Left ventricle myocardium inferior (tissue), 1 donor: Measurements from ENCODE around the gene ZMIZ1. TPM values are rescaled to one million over a fixed set of nuclear protein-coding genes. Genes with fewer than 3 reads are reported as not detected.

Source experiments
- DNase-seq: peaks from one replicate; pipeline ENCODE4 v3.0.0-alpha.2; 2020
- H3K27ac ChIP-seq: fragments of 200-600 bp; replicated peaks from 2 replicates; pipeline ENCODE4 v1.8.0; 2021
- H3K27me3 ChIP-seq: fragments of 200-600 bp; 2 replicates; pipeline ENCODE4 v1.8.0; 2021; ENCODE audit warnings: low read depth
- H3K36me3 ChIP-seq: fragments of 200-600 bp; 2 replicates; pipeline ENCODE4 v1.8.0; 2021
- H3K4me1 ChIP-seq: fragments of 200-600 bp; 2 replicates; pipeline ENCODE4 v1.8.0; 2021
- H3K4me3 ChIP-seq: fragments of 200-600 bp; 2 replicates; pipeline ENCODE4 v1.8.0; 2021; ENCODE audit warnings: mild to moderate bottlenecking, moderate library complexity
- H3K9me3 ChIP-seq: fragments of 200-600 bp; replicated peaks from 2 replicates; pipeline ENCODE4 v1.8.0; 2021
- CTCF ChIP-seq: fragments of 200-600 bp; IDR thresholded peaks from 2 replicates; pipeline ENCODE4 v1.8.0; 2021; ENCODE audit warnings: antibody characterized with exemption, mild to moderate bottlenecking, borderline replicate concordance
- intact Hi-C: fragments of 100-400 bp; cut with micrococcal nuclease; formaldehyde crosslinking; loops from one replicate; pipeline ENCODE4 v1.11.0; 2022
- total RNA-seq: library from RNA; stranded (reverse); fragmentation: NEBNext Ultra II Directional; extraction: Animal tissue kit (Norgen Biotek cat#: 25700); gene quantifications from one replicate; pipeline ENCODE4 v1.2.1, GENCODE V29; 2021
- donor health status: DM: no; HTN: yes; CAD: no; lungs with severe emphysema.

The ZMIZ1 gene
- total RNA-seq, 1 donor from 2014 or later, result 55.9 TPM

GRCh38 chr10:79119306-79119705, 50.5 kb downstream of the ZMIZ1 start:
- Histone ChIP-seq H3K4me3 (no peak overlapping the region), H3K4me1 (peaks cover 99% of the 10 kb centered on the region), H3K27me3 (no peaks in the 10 kb centered on the region), H3K36me3 (peaks cover 54% of the 10 kb centered on the region), H3K27ac (peak overlapping the region; percentile 91), H3K9me3 (no peaks in the 10 kb centered on the region)
- no peak for DNase-seq
- intact Hi-C loops, result no loop called here
- no peak for TF ChIP-seq CTCF

GRCh38 chr10:79123547-79123963, 54.8 kb downstream of the ZMIZ1 start:
- peaks cover 68% of the 10 kb centered on the region for H3K36me3 ChIP-seq
- TF ChIP-seq CTCF, result no peak
- peak overlapping the region; percentile 99 for H3K27ac ChIP-seq
- intact Hi-C loops, result no loop called here
- no peaks in the 10 kb centered on the region for H3K27me3 ChIP-seq
- H3K4me3 ChIP-seq, result no peak overlapping the region
- DNase-seq, result no peak
- no peaks in the 10 kb centered on the region for H3K9me3 ChIP-seq
- peaks cover 100% of the 10 kb centered on the region for H3K4me1 ChIP-seq

- Histone ChIP-seq H3K4me3 (no peak overlapping the region), H3K27ac (peak overlapping the region; percentile 99), H3K4me1 (peaks cover 100% of the 10 kb centered on the region), H3K27me3 (no peaks in the 10 kb centered on the region), H3K9me3 (no peaks in the 10 kb centered on the region), H3K36me3 (peaks cover 63% of the 10 kb centered on the region)
- intact Hi-C loops, result no loop called here
- TF ChIP-seq CTCF, result no peak
- no peak for DNase-seq
These were observed 55.3 kb downstream of the ZMIZ1 start for GRCh38 chr10:79124066-79124465.

DNA sequence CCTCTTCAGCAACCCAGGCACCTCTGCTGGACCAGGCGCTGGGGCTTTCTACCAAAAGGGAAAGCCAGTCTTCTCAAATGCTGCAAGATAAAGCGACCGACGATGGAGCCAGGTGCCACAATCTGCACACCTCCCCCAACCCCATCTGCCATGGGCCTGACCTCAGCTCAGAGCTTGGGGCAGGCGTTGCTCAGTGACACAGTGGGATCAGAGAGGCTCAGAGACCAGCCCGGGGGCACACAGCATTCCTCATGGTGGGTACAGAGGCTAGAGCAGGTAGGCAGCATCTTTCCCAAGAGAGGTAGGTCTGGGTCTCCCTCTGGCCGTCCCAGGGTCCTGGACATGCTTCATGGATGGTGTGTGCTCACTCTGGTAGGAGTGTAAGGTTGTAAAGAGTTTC, 56.3 kb downstream of the ZMIZ1 start:
- intact Hi-C loops, result no loop called here
- no peak for DNase-seq
- TF ChIP-seq CTCF, result no peak
- Histone ChIP-seq H3K4me3 (no peak overlapping the region), H3K36me3 (peaks cover 53% of the 10 kb centered on the region), H3K4me1 (peaks cover 100% of the 10 kb centered on the region), H3K9me3 (no peaks in the 10 kb centered on the region), H3K27me3 (no peaks in the 10 kb centered on the region), H3K27ac (peak overlapping the region; percentile 99)

GRCh38 chr10:79126351-79127080, 57.8 kb downstream of the ZMIZ1 start:
- Histone ChIP-seq H3K9me3 (no peaks in the 10 kb centered on the region), H3K4me3 (no peak overlapping the region), H3K36me3 (peaks cover 47% of the 10 kb centered on the region), H3K4me1 (peaks cover 100% of the 10 kb centered on the region), H3K27me3 (no peaks in the 10 kb centered on the region), H3K27ac (peak overlapping the region; percentile 99)
- no peak for DNase-seq
- TF ChIP-seq CTCF, result no peak
- intact Hi-C loops, result no loop called here
